Inflammatory macrophage treated with lipopolysaccharide for 1 hour (primary cell): ENCODE data around the gene CLIC1.
"Not testable (repeated sequence)": the region's sequence is repeated elsewhere in the genome, so short reads cannot be mapped to it uniquely, and the experiment has no call there.

ENCODE experiments used
- DNase-seq, 2 donors: peaks; one replicate each; pipeline ENCODE4 v3.0.0-alpha.2; 2020 to 2022

CLIC1 gene

DNA sequence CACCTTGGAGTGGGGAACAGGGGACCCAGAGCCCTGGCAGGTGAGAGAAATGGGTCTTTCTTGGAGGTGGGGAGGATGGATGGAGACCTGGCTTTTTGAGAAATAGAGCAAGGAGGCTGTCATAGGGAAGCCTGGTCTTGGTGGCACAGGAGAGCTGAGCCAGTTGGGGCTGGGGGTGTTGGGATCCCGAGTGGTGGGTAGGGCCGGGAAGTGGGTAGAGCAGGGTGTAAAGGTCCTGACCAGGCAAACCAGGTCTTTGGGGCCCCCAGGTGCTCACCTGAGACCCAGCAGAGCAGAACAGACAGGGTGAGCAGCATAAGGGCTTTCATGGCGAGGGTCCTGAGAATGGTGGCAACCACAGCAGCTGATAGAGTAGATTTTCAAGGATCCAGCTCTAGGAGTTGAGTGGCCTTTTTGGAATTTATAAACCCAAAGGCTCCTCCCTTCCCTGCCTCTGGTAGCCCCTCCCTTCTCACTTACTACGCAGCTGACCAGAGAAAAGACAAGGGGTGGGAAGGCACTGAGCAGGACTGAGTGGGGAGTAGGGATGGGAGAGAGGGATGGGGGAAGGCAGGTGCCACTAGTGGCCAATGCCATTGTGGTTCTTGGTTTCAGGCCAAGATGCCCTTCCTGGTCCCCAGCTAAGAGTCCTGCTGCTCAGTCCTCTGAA, 14.8 kb downstream of the CLIC1 start, which contains the start of gene LY6G6C:
Gene LY6G6C, minus strand, starts transcription at position 396 of the 670 bp plus-strand sequence. Its CDS starts 67 bp downstream, at position 329.
- no peak for DNase-seq

DNA sequence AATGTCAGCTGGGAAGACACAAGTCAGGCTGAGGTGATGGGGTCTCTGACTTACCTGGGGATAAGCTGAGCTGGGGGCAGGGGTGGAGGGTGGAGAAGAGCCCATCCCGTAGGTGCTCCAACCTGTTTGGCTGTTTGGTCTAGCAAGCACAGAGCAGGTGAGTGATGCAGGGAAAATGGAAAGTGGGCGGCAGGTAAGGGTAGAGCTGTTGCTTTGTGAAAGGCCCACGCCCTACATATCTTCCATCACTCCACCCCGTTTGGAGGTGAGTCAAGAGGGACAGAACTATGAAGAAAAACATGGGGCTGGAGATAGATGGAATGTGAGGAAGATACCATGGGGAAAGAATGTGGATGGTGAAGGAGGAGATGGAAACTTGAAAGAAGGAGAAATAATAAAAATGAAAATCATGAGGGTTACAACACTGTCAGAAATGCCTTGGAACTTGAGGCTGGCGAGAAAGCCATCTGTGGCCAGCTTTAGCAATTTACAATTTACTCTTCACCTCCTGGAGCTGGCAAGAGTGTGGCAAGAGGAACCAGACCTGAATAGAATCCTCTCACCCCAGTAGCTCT, 16.0 kb downstream of the CLIC1 start:
- DNase-seq = no peak

DNA sequence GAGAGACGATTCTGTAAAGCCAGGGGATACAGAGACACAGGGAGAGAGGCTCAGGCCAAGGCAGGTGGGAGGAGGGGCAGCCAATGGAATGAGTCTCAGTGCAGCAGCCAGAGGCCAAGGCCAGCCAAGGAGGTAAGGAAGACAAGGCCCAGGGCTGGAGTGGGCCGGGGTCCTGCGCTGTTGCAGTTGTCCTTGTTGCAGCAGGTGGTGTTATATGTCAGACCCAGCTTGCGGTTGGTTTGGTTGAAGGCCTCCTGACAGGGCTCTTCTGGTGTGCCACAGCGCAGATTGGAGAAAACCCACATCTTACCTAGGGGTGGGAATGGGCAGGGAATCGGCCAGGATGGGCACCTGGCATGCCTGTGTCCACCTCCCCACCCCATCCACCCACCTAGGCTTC, 17.3 kb downstream of the CLIC1 start:
- DNase-seq = no peak

DNA sequence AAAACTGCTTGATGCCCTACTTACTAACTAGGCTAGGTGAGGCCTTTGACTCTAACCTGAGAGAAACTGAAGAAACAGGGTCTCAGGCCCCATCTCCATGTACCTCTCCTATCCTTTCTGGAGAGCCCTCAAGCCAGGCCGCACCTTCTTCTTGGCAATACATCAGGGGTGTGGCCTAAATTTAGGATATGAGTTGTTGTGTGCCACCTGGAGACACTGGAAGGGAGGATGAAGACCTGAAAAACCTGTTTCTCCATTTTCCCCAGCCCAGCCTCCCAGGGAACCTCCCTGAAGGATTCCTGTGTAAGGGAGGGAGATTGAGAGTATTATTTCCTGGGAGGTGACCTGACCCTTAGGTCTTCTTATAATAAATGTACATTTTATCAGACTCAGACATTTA, 18.1 kb downstream of the CLIC1 start:
- no peak for DNase-seq

DNA sequence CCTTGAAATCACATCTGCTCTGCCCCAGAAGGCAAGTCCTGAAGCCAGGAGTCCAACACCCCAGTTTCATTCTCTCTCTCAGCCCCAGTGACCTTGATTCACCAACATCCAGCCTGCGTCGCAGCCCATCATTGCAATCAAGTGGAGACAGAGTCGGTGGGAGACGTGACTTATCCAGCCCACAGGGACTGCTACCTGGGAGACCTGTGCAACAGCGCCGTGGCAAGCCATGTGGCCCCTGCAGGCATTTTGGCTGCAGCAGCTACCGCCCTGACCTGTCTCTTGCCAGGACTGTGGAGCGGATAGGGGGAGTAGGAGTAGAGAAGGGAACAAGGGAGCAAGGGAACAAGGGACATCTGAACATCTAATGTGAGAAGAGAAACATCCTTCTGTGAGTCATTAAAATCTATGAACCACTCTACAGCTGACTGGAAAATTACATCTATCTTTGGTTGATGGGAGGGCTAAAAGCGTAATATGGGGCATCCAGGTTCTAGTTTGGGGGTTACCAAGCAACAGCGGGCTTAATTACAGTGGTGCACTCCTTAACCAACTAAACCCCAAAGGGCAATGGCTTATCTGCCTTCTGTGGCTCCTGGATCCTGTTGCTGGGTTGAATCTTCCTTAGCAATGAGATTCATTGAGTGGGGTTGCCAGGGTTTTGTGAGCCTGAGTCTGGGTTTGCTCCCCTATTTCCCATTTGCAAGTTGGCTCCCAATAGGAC, 18.7 kb downstream of the CLIC1 start:
- no peak for DNase-seq

DNA sequence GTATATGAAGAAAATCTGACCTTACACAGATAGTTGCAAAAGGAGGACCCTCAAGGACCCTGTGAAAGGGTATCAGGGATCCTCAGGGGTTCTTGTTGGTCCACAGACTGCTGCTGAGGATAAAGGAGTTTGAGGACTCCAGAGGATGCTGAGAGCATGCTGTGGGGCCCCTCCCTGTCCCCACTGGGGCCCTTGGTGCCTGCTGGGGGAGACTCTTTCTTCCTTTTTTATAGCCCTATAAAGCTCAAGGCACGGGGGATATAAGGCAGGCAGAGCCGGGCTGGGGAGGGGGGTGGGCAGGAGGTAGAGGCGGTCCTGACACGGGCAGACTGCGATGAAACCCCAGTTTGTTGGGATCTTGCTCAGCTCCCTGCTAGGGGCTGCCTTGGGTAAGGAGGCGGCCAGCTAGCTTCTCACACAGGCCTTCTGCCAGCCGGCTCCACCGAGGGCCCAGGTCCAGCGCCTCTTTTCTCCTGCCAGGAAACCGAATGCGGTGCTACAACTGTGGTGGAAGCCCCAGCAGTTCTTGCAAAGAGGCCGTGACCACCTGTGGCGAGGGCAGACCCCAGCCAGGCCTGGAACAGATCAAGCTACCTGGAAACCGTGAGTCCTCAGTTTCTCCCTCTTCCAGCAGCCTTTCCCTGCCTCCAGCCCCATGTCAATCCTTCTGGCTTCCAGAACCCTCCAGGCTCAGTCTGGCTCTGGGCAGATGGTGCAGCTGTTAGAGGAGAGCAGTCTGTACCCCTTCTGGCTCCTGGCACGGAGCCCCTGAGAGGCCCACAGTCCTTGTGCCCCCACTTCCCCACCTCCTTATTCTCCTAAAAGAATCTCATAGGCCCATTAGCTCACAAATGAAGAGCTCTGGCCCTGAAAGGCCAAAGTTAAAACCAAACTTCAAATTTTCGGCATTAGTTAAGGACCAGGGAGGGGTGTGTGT, 21.0 kb downstream of the CLIC1 start, which contains the start of gene LY6G6D:
Gene LY6G6D, plus strand, starts transcription at position 327 of the 937 bp plus-strand sequence. Its CDS starts 8 bp downstream, at position 335.
- no peak for DNase-seq

DNA sequence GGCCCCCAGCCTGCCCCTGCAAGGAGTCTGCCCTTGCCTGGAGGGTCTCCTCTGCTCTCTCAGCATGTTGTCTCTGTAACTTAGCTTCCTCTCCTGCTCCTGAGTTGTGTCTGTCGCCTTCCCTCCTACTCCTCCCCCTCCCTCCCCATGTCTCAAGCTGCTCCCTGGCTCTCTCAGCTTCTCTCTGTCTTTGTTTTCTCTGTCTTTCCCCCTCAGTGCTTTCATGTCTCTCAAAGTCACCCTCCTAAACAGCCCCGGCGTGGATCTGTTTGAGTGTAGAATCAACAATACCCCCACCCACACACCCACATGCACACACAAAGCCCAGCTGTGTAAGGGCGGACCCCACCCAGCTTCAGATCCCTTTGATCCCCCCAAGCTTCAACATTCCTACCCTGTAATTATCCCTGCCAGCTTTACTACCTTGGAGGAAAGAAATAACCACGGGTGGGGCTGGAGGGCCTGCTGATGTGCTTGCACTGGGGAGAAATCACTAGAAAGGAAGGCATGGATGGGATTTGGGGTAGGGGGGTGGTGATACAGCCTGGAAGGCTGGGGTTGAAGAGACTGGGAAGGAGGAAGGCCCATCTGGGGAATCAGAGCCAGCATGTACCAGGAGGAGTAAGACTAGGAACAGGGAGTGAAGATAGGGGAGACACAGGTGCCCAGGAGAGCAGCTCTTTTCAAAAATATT, 22.2 kb downstream of the CLIC1 start:
- no peak for DNase-seq

DNA sequence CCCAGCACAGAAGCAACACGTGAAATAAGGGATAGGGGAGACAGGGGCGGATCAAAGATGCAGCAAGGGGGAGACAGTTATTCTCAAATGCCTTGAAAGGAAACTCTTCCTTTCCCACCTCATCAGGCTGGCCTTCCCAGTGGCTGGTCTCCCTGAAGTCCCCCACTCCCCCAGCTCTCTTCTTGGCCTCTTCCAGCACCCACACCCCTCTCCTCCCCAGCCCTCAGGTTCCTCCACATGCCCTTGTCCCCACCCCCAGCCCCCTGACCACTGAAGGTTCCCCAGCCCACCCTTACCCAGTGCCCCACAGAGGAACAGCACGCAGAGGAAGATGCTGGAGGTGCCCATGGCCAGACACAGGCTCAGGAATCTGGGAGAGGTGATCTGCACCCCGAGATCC, 22.9 kb downstream of the CLIC1 start:
- DNase-seq = no peak

DNA sequence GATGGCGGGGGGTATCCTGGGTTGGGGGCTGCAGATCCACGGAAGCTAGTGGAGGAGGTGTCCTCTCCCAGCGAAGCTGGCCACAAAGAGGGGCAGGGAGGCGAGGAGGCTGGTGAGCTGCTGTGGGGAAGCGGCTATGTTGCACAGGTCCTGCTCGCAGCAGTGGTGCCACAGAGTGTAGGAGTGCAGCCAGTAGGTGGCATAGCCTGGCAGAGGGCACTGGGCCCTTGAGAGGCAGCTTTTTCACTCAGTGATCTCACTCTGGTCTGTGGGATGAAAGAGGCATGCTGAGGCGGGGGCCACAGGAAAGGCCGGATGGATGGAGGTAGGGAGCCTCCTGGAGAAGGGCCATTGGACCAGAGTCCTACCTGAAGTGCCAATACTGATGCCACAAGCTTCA, 24.0 kb downstream of the CLIC1 start:
- no peak for DNase-seq

DNA sequence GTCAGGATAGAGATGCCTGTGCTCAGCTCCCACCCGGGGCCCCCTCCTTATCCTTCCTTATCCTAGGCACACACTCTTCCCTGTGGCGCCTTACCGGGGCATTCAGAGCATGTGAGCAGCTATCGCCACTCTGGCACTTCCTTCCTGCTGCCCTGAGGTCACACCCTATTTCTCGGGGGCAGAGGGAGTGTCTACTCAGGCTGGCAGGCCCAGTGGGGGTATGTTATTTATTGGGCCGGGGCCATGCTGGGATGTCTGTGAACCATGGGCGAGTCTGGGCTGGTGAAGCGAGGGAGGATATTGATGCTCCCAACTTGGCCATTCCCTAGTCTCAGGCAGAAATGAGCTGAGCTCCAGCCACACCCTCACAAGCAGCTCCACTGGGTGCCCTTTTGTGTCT, 25.1 kb downstream of the CLIC1 start:
- DNase-seq = peak; percentile 30 to 32

DNA sequence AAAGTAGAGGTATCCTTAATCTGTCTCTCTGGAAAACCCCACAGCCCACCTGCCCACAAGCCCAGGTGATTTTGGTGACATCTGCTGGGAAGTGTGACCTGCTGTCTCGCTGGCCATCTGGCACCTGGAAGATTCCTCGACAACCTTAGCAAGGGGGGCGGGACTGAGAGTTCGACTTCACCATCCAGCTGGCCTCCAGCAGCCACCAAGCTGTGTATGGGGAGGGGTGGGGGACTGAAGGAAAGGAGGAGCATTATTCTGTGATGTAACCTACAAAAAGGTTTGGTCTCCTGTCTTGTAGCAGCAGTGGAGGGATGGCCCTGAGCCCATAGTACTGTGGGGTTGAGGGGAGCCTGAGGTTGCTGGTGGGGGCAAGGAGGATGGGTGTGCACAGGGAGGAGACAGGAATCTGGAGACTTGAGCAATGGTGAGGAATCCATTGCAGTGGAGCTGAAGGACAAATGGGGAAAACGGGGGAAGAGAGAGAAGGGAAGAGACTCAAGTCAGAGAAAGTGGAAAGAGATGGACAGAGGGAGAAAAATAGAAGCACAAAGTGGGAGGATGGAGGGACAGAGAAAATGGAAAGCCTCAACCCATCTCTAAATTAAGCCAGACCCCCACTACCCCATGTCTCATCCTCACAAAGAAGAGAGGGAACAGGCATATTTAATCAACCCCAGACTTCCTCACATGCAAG, 25.7 kb downstream of the CLIC1 start:
- no peak for DNase-seq

DNA sequence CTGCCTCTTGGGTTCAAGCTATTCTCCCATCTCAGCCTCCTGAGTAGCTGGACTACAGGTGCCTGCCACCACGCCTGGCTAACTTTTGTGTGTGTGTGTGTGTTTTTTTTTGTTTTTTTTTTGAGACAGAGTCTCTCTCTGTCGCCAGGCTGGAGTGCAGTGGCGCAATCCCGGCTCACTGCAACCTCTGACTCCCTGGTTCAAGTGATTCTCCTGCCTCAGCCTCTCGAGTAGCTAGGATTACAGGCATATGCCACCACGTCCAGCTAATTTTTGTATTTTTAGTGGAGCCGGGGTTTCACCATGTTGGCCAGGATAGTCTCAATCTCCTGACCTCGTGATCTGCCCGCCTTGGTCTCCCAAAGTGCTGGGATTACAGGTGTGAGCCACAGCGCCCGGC, 27.2 kb downstream of the CLIC1 start:
- DNase-seq = not testable (repeated sequence)

DNA sequence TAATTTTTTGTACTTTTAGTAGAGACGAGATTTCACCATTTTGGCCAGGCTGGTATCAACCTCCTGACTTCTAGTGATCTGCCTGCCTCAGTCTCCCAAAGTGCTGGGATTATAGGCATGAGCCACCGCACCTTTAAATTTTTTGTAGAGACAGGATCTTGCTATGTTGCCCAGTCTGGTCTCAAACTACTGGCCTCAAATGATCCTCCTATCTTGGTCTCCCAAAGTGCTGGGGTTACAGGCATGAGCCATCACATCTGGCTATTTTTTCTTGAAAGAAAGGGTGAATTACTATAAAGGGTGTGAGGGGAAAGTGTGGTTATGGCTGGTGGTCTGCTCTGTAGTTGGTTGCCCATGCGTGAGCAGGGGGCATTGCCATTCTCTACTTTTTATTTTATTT, 28.1 kb downstream of the CLIC1 start:
- DNase-seq = no peak

DNA sequence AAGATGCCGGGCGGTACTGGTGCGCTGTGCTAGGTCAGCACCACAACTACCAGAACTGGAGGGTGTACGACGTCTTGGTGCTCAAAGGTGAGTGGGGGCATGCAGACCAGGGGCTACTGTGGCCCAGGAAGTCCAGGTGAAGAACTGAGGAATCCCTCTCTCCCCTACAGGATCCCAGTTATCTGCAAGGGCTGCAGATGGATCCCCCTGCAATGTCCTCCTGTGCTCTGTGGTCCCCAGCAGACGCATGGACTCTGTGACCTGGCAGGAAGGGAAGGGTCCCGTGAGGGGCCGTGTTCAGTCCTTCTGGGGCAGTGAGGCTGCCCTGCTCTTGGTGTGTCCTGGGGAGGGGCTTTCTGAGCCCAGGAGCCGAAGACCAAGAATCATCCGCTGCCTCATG, 28.6 kb downstream of the CLIC1 start:
- DNase-seq = no peak

DNA sequence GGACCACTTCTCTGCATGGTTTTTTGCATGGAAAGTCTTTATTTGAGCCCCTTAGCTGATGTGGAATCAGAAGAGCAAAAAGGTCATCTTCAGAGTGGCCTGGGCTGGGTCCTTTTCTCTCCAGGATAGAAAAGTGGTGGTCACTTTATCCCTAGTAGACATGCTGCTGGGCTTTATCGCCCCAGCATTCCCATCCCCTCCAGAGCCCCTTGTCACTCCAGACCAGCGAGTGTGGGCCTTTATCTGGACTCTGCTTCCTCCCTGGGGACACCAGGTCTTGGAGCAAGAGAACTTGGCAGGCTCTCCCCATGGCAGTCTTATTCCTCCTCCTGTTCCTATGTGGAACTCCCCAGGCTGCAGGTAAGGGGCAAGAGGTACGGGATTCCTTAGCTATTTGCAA, 29.7 kb downstream of the CLIC1 start, which contains the start of gene LY6G6F:
Gene LY6G6F, plus strand, starts transcription at position 268 of the 400 bp plus-strand sequence. Its CDS starts 41 bp downstream, at position 309.
- no peak for DNase-seq

DNA sequence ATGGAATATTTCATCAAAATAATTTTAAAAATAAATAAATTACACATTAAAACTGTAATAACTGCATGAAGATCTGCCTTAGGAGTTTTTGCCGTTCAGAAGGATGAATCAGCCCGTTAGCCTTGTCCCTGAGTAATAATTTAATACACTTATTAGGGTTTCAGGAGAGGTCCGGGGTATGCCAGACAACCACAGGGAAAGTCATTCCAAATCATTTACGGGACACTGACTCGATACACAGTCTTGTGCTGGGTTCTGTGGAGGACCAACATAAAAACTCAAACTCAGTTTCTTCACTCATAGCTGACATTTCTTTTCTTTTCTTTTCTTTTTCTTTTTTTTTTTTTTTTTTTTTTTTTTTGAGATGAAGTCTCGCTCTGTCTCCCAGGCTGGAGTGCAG, 30.4 kb downstream of the CLIC1 start:
- no peak for DNase-seq

DNA sequence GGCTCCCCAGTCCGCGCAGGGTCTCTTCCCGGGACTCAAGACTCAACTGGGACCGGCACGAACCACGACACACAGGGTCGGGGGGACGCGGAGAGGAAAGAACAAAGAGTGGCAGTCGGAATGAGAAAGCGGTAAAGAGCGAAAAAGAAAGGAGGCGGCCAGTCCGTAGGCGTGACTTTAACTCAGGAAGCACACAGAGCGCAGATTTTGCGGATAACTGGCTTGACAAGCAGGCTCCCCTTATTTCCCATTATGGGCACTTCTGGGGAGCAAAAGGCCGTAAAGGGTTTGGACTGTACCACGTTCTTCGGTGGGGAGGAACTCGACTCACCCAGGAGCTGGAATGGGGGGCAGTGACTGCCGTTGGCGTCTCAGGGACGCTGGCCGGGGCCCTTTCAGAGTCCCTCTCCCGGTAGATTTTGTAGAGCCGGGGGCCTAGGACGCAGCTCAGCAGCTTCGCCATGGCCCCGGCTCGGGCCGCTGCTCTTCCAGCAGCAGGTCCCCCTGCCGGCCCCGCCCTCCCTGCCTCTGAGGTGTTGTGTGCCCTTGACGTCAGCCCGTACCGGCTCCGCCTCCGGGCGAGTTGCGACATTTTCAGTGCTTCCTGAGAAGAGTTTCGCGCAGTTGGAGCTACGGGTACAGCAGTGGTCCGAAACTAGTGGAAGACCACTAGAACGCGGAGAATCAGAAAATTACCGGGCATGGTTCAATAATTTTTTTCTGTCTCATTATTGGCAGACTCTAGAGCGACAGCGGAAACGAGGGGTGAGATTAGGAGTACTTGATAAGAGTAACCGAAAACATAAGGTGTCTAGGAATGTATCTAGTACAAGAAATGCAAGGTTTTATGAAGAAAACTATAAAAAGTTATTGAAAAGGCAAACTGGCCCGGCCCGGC, 33.3 kb downstream of the CLIC1 start, which contains the start of gene ABHD16A:
Gene ABHD16A, minus strand, starts transcription at position 506 of the 898 bp plus-strand sequence. Its CDS starts 43 bp downstream, at position 463.
- peak; percentile 97 to 99 for DNase-seq

DNA sequence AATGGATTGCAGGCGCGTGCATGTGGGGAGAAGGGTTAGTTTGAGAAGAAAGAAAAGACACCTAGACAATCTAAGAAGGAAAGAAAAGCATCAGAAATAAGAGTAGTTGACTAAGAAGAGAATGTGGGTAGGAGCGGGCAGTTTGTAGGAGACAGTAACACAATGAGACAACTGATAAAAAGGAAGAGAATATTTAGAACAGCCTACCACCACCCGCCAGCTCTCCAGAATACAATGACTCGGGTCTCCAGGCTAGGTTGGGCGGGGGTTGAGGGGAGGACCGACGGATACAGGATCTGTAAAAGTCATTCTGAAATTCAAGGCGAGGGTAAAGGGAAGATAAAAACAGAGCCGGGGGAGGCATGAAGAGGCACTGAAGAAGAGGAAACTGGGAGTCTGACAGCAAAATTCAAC, 33.9 kb downstream of the CLIC1 start:
- DNase-seq = no peak

DNA sequence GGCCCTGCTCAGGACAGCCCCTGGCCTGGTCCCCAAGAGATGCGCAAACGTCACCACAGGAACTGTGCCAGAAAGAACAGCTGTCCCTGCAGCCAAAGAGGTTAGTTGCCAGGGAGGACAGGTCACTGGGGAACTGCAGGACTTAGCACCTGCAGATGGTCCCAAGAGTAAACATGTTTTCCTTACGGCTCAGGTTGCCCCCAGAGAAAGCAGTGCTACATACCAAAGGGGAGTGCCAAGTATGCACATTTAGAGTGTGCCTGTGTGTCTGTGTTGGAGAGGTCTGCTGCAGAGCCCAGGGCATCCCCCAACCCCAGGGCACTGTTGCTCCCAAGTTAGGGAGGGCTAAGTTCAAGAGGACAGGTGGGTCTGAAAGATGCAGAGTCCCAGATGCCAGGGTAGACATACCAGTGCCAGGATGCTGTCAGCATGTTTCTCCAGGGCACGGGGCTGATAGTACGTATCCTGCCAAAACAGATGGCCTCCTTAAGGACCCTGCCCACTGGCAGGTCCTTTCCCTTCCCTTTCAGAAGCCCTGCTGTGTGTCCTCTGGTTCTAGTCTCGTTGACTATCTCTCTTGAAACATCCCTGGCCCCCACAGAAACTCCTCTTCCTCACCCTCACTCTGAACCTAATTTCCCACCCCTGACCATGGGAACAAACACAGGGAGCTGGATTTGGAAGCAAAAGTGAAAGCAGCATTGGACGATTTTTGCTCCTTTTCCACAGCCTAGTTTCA, 34.5 kb downstream of the CLIC1 start:
- peak in 1 of 2 donors; percentile 32 for DNase-seq
